HG03558 (cell line): ENCODE measurements around the gene TMEM248.
"Not testable (repeated sequence)": the region's sequence is repeated elsewhere in the genome, so short reads cannot be mapped to it uniquely, and the experiment has no call there.

Experiments used
- ATAC-seq: cut with Tn5 transposase; IDR thresholded peaks from one replicate; pipeline ENCODE4 v1.9.1; 2021; ENCODE audit warnings: moderate number of reproducible peaks; ENCODE audit not compliant: unreplicated experiment; ENCODE audit errors: extremely low read depth

The TMEM248 gene

GRCh38 chr7:66994691-66995049, 73.6 kb downstream of the TMEM248 start:
- ATAC-seq: not testable (repeated sequence)

- ATAC-seq: peak; percentile 47
These were observed 74.2 kb downstream of the TMEM248 start, which contains the start of gene SBDS for GRCh38 chr7:66995050-66995776. Gene SBDS, minus strand, starts transcription at chr7:66995586. Its CDS starts 169 bp downstream, at chr7:66995417.

GRCh38 chr7:66996444-66997191, 75.6 kb downstream of the TMEM248 start, which contains the start of gene TYW1:
Gene TYW1, plus strand, starts transcription at chr7:66996833. Its CDS starts 146 bp downstream, at chr7:66996979.
- peak; percentile 71 for ATAC-seq

- ATAC-seq: not testable (repeated sequence)
These were observed 79.7 kb downstream of the TMEM248 start for GRCh38 chr7:67000601-67001258.

GRCh38 chr7:67004145-67004544, 83.1 kb downstream of the TMEM248 start:
- not testable (repeated sequence) for ATAC-seq

GRCh38 chr7:67006965-67007364, 85.9 kb downstream of the TMEM248 start:
- no peak for ATAC-seq
